ENCODE measurements around the gene TNFSF8.

Gene TNFSF8

GRCh38 chr9:114932502-114932901, 2.1 kb upstream of the TNFSF8 start:
- ATAC-seq, result no peak
- TF ChIP-seq TCF4 (CRISPR knock-in tag; IDR thresholded peaks at IDR 0.05; ENCODE audit: borderline replicate concordance) (no peak), ESRRG (CRISPR knock-in tag; IDR thresholded peaks at IDR 0.05) (no peak), ISL1 (CRISPR knock-in tag; IDR thresholded peaks at IDR 0.05) (no peak), ZNF8 (CRISPR knock-in tag; IDR thresholded peaks at IDR 0.05) (no peak), POU6F1 (CRISPR knock-in tag; IDR thresholded peaks at IDR 0.05; ENCODE audit: borderline replicate concordance, low read depth) (no peak), ZC3H10 (CRISPR knock-in tag; IDR thresholded peaks at IDR 0.05) (no peak), CSRNP3 (CRISPR knock-in tag; IDR thresholded peaks at IDR 0.05) (no peak), CREB5 (CRISPR knock-in tag; IDR thresholded peaks at IDR 0.05; ENCODE audit: low read depth) (no peak), ARNTL (CRISPR knock-in tag; IDR thresholded peaks at IDR 0.05; ENCODE audit: borderline replicate concordance, low read depth) (no peak), ZFP3 (CRISPR knock-in tag; IDR thresholded peaks at IDR 0.05) (no peak)

- no peak for ATAC-seq
- TF ChIP-seq CREB5 (CRISPR knock-in tag; IDR thresholded peaks at IDR 0.05; ENCODE audit: low read depth), result no peak
These were observed 1.0 kb upstream of the TNFSF8 start for GRCh38 chr9:114931407-114931806.

- no peak for ATAC-seq
- no peak for TF ChIP-seq ZFP30 (CRISPR knock-in tag; IDR thresholded peaks at IDR 0.05)
- no peak for TF ChIP-seq CSRNP3 (CRISPR knock-in tag; IDR thresholded peaks at IDR 0.05)
- no peak for TF ChIP-seq ZNF8 (CRISPR knock-in tag; IDR thresholded peaks at IDR 0.05)
- TF ChIP-seq ISL1 (CRISPR knock-in tag; IDR thresholded peaks at IDR 0.05), result no peak
- no peak for TF ChIP-seq BACH2 (CRISPR knock-in tag; IDR thresholded peaks at IDR 0.05; ENCODE audit: borderline replicate concordance)
- no peak for TF ChIP-seq TOX (CRISPR knock-in tag; IDR thresholded peaks at IDR 0.05; ENCODE audit: borderline replicate concordance)
- no peak for TF ChIP-seq ZC3H10 (CRISPR knock-in tag; IDR thresholded peaks at IDR 0.05)
- TF ChIP-seq CREB5 (CRISPR knock-in tag; IDR thresholded peaks at IDR 0.05; ENCODE audit: low read depth), result no peak
- TF ChIP-seq PPARA (CRISPR knock-in tag; IDR thresholded peaks at IDR 0.05; ENCODE audit: borderline replicate concordance), result no peak
- no peak for TF ChIP-seq ZFP3 (CRISPR knock-in tag; IDR thresholded peaks at IDR 0.05)
- no peak for TF ChIP-seq ZNF565 (CRISPR knock-in tag; conservative IDR thresholded peaks at IDR 0.05; ENCODE audit: low read depth)
These were observed 1.2 kb downstream of the TNFSF8 start for GRCh38 chr9:114929201-114929600.

GRCh38 chr9:114928671-114929070, 1.7 kb downstream of the TNFSF8 start:
- no peak for ATAC-seq
- TF ChIP-seq PATZ1 (CRISPR knock-in tag; IDR thresholded peaks at IDR 0.05; ENCODE audit: borderline replicate concordance) (no peak), ZFP3 (CRISPR knock-in tag; IDR thresholded peaks at IDR 0.05) (no peak), ZFP30 (CRISPR knock-in tag; IDR thresholded peaks at IDR 0.05) (no peak), PPARA (CRISPR knock-in tag; IDR thresholded peaks at IDR 0.05; ENCODE audit: borderline replicate concordance) (no peak), ISL1 (CRISPR knock-in tag; IDR thresholded peaks at IDR 0.05) (no peak), RARB (CRISPR knock-in tag; IDR thresholded peaks at IDR 0.05) (no peak), ZC3H10 (CRISPR knock-in tag; IDR thresholded peaks at IDR 0.05) (no peak), TCF4 (CRISPR knock-in tag; IDR thresholded peaks at IDR 0.05; ENCODE audit: borderline replicate concordance) (no peak), GLIS3 (CRISPR knock-in tag; IDR thresholded peaks at IDR 0.05) (no peak), TOX (CRISPR knock-in tag; IDR thresholded peaks at IDR 0.05; ENCODE audit: borderline replicate concordance) (no peak), TSHZ2 (CRISPR knock-in tag; IDR thresholded peaks at IDR 0.05) (no peak), ZNF565 (CRISPR knock-in tag; conservative IDR thresholded peaks at IDR 0.05; ENCODE audit: low read depth) (no peak)
